Mesodermal cell (in vitro differentiated cells): ENCODE data around the gene PLCB4.

Experiments
- H3K27ac ChIP-seq: 2 replicates; pipeline ENCODE4 v1.7.0; 2013; ENCODE audit warnings: mild to moderate bottlenecking, low read depth, low read length, moderate library complexity; ENCODE audit not compliant: severe bottlenecking
- H3K36me3 ChIP-seq: 2 replicates; pipeline ENCODE4 v1.7.1; 2013; ENCODE audit warnings: mild to moderate bottlenecking, low read length, moderate library complexity; ENCODE audit not compliant: control insufficient read depth, insufficient read depth
- H3K4me1 ChIP-seq: one replicate; pipeline ENCODE4 v1.7.1; 2013; ENCODE audit warnings: mild to moderate bottlenecking, low read length; ENCODE audit not compliant: insufficient read depth, control insufficient read depth, poor library complexity, severe bottlenecking
- H3K4me3 ChIP-seq: 2 replicates; pipeline ENCODE4 v1.7.0; 2013; ENCODE audit warnings: low read length, control low read depth, mild to moderate bottlenecking; ENCODE audit not compliant: insufficient read depth, poor library complexity, severe bottlenecking; ENCODE audit errors: extremely low read depth
- H3K9me3 ChIP-seq: 2 replicates; pipeline ENCODE4 v1.7.1; 2013; ENCODE audit warnings: mild to moderate bottlenecking, low read length, moderate library complexity; ENCODE audit not compliant: control insufficient read depth
- WGBS, 2 experiments: methylation state at CpG; one replicate each; pipeline ENCODE4 v1.1.5; 2013; ENCODE audit warnings: missing lambda C conversion rate in 2 of 2; ENCODE audit not compliant: insufficient coverage in 2 of 2; 5-methylcytosine and 5-hydroxymethylcytosine counted together

Gene PLCB4

GRCh38 chr20:9241232-9241692 lies 172.4 kb downstream of the PLCB4 start:
- H3K4me1 ChIP-seq = peaks cover 7% of the 10 kb centered on the region
- peaks cover 3% of the 10 kb centered on the region for H3K9me3 ChIP-seq
- no peak overlapping the region for H3K4me3 ChIP-seq
- no peak overlapping the region for H3K27ac ChIP-seq
- no peaks in the 10 kb centered on the region for H3K36me3 ChIP-seq

DNA sequence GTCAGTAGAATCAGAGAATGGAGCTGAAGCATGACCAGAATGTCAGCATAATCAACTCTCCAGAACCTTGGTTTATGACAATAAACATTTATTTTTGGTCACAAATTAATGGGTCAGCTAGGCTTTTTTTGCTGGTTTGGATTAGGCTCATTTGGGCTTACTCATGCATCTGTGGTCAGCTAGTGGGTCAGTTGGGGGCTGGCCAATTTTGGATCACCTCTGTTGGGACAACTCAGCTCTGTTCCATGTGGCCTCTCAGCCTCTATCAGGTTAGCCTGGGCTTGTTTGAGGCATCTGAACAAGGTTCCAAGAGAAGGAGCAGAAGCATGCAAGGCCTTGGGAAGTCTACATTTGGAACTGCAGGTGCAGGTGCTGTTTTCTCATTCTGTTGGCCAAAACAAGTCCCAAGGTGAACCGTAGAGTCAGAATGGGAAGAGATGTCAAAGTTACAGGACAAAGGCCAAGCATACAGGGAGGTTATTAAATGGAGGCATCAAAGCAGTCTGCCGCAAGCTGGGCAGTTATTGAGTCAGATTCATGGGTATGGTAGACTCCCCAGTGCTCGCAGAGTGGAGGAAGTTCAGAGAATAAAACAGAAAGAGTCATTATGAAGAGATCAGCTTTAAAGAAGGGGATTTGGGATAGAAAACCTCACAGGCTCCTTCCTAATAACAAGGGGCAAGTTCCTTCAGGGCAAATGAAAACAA lies 173.0 kb downstream of the PLCB4 start:
- Histone ChIP-seq H3K9me3 (no peaks in the 10 kb centered on the region), H3K4me3 (no peak overlapping the region), H3K36me3 (no peaks in the 10 kb centered on the region), H3K27ac (no peak overlapping the region), H3K4me1 (peaks cover 7% of the 10 kb centered on the region)
- WGBS, 2 experiments = 92 to 93% methylated on average over 3 of the region's 3 CpGs

- Histone ChIP-seq H3K4me1 (peaks cover 7% of the 10 kb centered on the region), H3K36me3 (no peaks in the 10 kb centered on the region), H3K27ac (no peak overlapping the region), H3K4me3 (no peak overlapping the region), H3K9me3 (no peaks in the 10 kb centered on the region)
- WGBS, 2 experiments = no CpG with 5 or more reads among the region's 1 CpG
These were observed 175.1 kb downstream of the PLCB4 start for GRCh38 chr20:9243986-9244385.

GRCh38 chr20:9244811-9245210 lies 175.9 kb downstream of the PLCB4 start:
- H3K4me3 ChIP-seq = no peak overlapping the region
- 100% methylated on average over 1 to 2 of the region's 2 CpGs for WGBS, 2 experiments
- peaks cover 7% of the 10 kb centered on the region for H3K4me1 ChIP-seq
- no peaks in the 10 kb centered on the region for H3K36me3 ChIP-seq
- no peaks in the 10 kb centered on the region for H3K9me3 ChIP-seq
- H3K27ac ChIP-seq = no peak overlapping the region

DNA sequence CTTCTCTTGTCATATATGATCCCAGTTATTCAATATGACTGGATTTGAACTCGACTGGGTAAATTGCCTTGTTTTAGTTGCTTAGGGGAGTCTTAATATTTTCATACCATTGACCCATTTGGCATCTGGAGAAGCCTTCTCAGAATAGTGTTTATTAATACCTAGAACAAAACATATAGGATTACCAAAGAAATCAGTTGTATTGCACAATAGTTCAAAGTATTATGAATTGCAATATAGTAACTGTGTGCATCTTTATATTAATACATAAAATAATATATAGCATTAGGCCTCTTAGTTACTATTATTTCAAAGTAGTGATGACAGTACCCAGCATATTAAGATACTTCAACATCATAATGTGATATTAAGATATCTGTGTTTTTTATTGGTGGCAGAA lies 177.8 kb downstream of the PLCB4 start:
- H3K36me3 ChIP-seq = no peaks in the 10 kb centered on the region
- H3K27ac ChIP-seq = no peak overlapping the region
- no peaks in the 10 kb centered on the region for H3K4me1 ChIP-seq
- WGBS, 2 experiments = no CpG with 5 or more reads among the region's 1 CpG
- no peaks in the 10 kb centered on the region for H3K9me3 ChIP-seq
- H3K4me3 ChIP-seq = no peak overlapping the region

DNA sequence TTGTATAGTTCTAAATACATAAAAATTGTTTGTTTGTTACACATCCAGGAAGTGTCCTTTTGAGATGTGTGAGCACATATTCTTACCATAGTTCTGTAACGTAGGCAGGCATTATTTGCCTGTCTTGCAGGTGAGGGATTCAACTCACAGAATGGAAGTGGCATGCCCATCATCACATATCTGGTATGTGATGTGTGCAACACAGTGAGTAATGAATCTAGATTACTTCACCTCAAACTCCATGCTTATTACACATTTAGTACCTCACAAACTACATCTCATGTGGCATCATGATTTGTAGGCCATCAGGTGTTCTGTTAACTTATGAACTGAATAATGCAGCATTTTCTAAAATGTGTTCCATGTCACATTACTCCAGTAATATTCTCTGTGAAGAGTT lies 181.6 kb downstream of the PLCB4 start:
- no peak overlapping the region for H3K4me3 ChIP-seq
- H3K36me3 ChIP-seq = no peaks in the 10 kb centered on the region
- no peaks in the 10 kb centered on the region for H3K9me3 ChIP-seq
- H3K4me1 ChIP-seq = no peaks in the 10 kb centered on the region
- H3K27ac ChIP-seq = no peak overlapping the region
- WGBS, 2 experiments = no CpG with 5 or more reads among the region's 1 CpG

DNA sequence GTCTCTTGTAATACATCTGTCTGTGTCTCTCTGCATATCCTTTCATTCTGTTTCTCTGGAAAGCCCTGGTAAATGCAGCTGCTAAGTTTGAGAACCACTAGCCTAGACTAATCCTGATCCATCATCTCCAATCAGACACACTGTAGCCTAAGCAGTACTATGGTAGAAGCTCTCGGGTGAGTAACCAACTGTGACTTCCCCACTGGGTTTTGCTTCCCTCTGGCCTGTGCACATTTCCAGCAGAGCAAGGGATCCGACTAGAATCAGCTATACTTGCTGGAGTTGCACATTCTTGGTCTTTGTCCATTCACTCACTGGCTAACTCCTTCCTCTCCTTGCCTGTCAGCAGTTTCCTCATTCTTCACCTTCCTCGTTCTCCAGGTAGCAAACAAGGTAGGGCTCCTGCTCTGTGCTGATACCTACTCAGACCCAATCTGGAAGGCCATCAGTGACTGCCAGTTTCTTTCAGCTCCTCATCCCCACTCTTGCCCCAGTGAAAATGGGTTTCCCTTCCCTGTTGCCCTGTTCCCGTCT lies 184.2 kb downstream of the PLCB4 start:
- no peak overlapping the region for H3K27ac ChIP-seq
- no peaks in the 10 kb centered on the region for H3K9me3 ChIP-seq
- H3K4me1 ChIP-seq = no peaks in the 10 kb centered on the region
- no peak overlapping the region for H3K4me3 ChIP-seq
- no peaks in the 10 kb centered on the region for H3K36me3 ChIP-seq
- WGBS, 2 experiments = 67 to 76% methylated on average over 2 to 3 of the region's 4 CpGs

DNA sequence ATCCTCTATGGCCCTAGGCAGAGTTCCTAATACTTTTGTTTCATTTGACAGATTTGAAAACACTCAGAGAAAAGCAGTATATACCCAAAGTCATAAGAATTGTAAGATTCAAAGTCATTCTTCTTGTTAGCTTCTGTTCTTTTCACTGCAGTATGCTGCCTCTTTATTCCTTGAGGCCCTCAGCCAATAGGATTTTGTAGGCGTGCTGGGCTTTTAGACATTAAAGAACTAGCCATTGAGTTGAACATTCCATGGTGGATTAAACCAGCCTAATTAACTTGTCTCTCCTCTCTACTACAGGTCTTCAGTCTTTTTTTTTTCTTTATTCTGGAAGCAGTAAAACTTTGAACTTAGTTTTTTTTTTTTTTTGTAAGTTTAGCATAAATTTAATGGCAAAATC lies 186.3 kb downstream of the PLCB4 start:
- Histone ChIP-seq H3K4me1 (no peaks in the 10 kb centered on the region), H3K9me3 (no peaks in the 10 kb centered on the region), H3K36me3 (no peaks in the 10 kb centered on the region), H3K27ac (no peak overlapping the region), H3K4me3 (no peak overlapping the region)
- 100% methylated on average over 1 of the region's 1 CpG; no CpG with 5 or more reads in 1 of the 2 experiments for WGBS, 2 experiments

- H3K9me3 ChIP-seq = no peaks in the 10 kb centered on the region
- H3K36me3 ChIP-seq = no peaks in the 10 kb centered on the region
- no peak overlapping the region for H3K4me3 ChIP-seq
- H3K27ac ChIP-seq = no peak overlapping the region
- 100% methylated on average over 1 of the region's 3 CpGs; no CpG with 5 or more reads in 1 of the 2 experiments for WGBS, 2 experiments
- no peaks in the 10 kb centered on the region for H3K4me1 ChIP-seq
These were observed 187.5 kb downstream of the PLCB4 start for GRCh38 chr20:9256393-9256792.

DNA sequence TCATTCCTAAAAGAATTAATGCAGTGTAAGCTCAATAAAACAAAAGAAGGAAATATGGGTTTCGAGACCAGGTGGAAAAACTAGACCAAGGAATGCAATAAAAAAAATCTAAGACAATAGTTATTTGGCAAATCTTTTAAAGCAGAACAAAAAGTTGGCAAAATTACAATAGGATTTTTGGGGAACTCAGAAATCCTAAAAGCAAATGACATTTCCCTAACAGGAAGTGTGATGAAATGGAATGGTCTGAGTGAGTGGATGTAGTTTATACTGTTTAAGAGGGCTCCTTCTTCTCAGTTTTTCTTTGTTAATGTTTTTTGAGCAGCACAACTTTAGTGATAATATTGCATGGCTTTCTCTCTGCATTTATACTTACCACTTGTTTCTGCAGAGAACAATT lies 190.0 kb downstream of the PLCB4 start:
- WGBS, 2 experiments = no CpG with 5 or more reads among the region's 1 CpG
- Histone ChIP-seq H3K9me3 (no peaks in the 10 kb centered on the region), H3K4me3 (no peak overlapping the region), H3K4me1 (peaks cover 7% of the 10 kb centered on the region), H3K36me3 (no peaks in the 10 kb centered on the region), H3K27ac (no peak overlapping the region)

- no peak overlapping the region for H3K4me3 ChIP-seq
- peaks cover 7% of the 10 kb centered on the region for H3K4me1 ChIP-seq
- no peaks in the 10 kb centered on the region for H3K36me3 ChIP-seq
- H3K27ac ChIP-seq = no peak overlapping the region
- H3K9me3 ChIP-seq = no peaks in the 10 kb centered on the region
These were observed 191.1 kb downstream of the PLCB4 start for GRCh38 chr20:9260027-9260426.
